Osteocyte (in vitro differentiated cells): ENCODE measurements around the gene SHROOM3. TPM values are rescaled to one million over a fixed set of nuclear protein-coding genes. Genes with fewer than 3 reads are reported as not detected.

ENCODE experiments used
- DNase-seq: peaks from one replicate; pipeline ENCODE4 v3.0.0; 2021; ENCODE audit warnings: mixed read lengths; ENCODE audit not compliant: unreplicated experiment; ENCODE audit errors: extremely low spot score
- H3K27ac Mint-ChIP-seq: one replicate; pipeline ENCODE4 v1.8.0; 2021; ENCODE audit warnings: mild to moderate bottlenecking, mixed read lengths; ENCODE audit not compliant: unreplicated experiment
- H3K27me3 Mint-ChIP-seq: one replicate; pipeline ENCODE4 v1.8.0; 2021; ENCODE audit warnings: mixed read lengths; ENCODE audit not compliant: unreplicated experiment
- H3K36me3 Mint-ChIP-seq: one replicate; pipeline ENCODE4 v1.8.0; 2021; ENCODE audit warnings: mixed read lengths; ENCODE audit not compliant: unreplicated experiment
- H3K4me1 Mint-ChIP-seq: one replicate; pipeline ENCODE4 v1.8.0; 2021; ENCODE audit warnings: mixed read lengths; ENCODE audit not compliant: unreplicated experiment
- H3K4me3 Mint-ChIP-seq: one replicate; pipeline ENCODE4 v1.8.0; 2021; ENCODE audit warnings: mild to moderate bottlenecking, moderate library complexity, mixed read lengths; ENCODE audit not compliant: unreplicated experiment
- H3K9me3 Mint-ChIP-seq: one replicate; pipeline ENCODE4 v1.8.0; 2021; ENCODE audit warnings: mixed read lengths; ENCODE audit not compliant: unreplicated experiment
- CTCF ChIP-seq: fragments of 200-600 bp; sonication (generic); IDR thresholded peaks from 2 replicates; pipeline ENCODE4 v1.5.0; 2021; ENCODE audit warnings: antibody characterized with exemption, mild to moderate bottlenecking, moderate library complexity
- total RNA-seq: library from RNA; stranded (reverse); gene quantifications from 2 replicates; pipeline ENCODE4 v1.2.1, GENCODE V29; 2021

SHROOM3 gene
- total RNA-seq, 1 donor from 2014 or later = 4.8 TPM

DNA sequence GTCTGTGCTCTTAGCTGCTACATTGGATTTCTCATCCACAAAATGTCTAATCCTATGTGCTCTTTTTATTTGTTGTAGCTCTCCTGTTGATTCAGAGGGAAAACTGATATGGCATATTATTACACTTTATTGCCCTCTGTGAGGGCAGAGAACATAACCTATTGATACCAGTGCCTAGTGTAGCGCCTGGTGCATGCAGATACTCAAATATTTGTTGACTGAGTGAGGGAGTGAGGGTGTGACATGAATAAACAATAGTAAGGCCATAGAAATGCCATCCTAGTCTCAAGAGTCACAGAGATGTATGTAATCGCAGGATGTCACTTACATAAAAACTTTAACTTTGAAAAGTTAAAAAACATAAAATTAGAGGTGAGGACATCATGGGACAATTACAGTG lies 159.1 kb downstream of the SHROOM3 start:
- Mint-ChIP-seq H3K27me3 (no peaks in the 10 kb centered on the region), H3K4me3 (no peak overlapping the region), H3K27ac (no peak overlapping the region), H3K9me3 (no peaks in the 10 kb centered on the region), H3K36me3 (no peaks in the 10 kb centered on the region), H3K4me1 (peaks cover 30% of the 10 kb centered on the region)
- TF ChIP-seq CTCF = no peak
- no peak for DNase-seq

- Mint-ChIP-seq H3K36me3 (no peaks in the 10 kb centered on the region), H3K27me3 (no peaks in the 10 kb centered on the region), H3K4me3 (no peak overlapping the region), H3K9me3 (no peaks in the 10 kb centered on the region), H3K4me1 (peaks cover 17% of the 10 kb centered on the region), H3K27ac (no peak overlapping the region)
- no peak for TF ChIP-seq CTCF
- no peak for DNase-seq
Observed at GRCh38 chr4:76595435-76595834, 160.4 kb downstream of the SHROOM3 start.

DNA sequence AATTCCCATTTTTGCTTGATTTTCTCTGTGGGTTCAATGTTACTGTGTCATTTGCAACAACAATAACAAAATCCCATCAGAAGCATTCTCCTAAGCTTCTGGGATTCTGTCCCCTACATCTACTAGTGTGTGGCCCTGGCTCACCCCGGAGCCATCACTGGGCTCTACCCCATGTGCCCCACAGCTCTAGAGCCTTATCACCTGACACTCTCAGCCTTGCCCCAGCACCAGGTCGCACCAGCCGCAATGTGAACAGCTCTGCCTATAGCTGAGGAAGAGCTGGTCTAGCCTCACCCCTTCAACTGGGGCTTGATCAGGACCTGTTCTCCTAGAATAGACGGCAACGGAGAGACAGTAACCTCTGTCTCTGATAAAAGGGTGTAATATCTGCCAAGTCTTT lies 161.7 kb downstream of the SHROOM3 start:
- Mint-ChIP-seq H3K4me3 (no peak overlapping the region), H3K4me1 (peaks cover 4% of the 10 kb centered on the region), H3K27ac (no peak overlapping the region), H3K9me3 (no peaks in the 10 kb centered on the region), H3K27me3 (no peaks in the 10 kb centered on the region), H3K36me3 (no peaks in the 10 kb centered on the region)
- no peak for TF ChIP-seq CTCF
- DNase-seq = no peak

GRCh38 chr4:76597423-76597979 lies 162.5 kb downstream of the SHROOM3 start:
- no peak overlapping the region for H3K4me3 Mint-ChIP-seq
- TF ChIP-seq CTCF = no peak
- H3K27ac Mint-ChIP-seq = no peak overlapping the region
- no peaks in the 10 kb centered on the region for H3K36me3 Mint-ChIP-seq
- no peaks in the 10 kb centered on the region for H3K27me3 Mint-ChIP-seq
- no peak for DNase-seq
- H3K9me3 Mint-ChIP-seq = no peaks in the 10 kb centered on the region
- peaks cover under 1% of the 10 kb centered on the region for H3K4me1 Mint-ChIP-seq

- no peak overlapping the region for H3K4me3 Mint-ChIP-seq
- H3K36me3 Mint-ChIP-seq = no peaks in the 10 kb centered on the region
Observed at GRCh38 chr4:76600447-76600846, 165.4 kb downstream of the SHROOM3 start.

More at GRCh38 chr4:76600447-76600846, 165.4 kb downstream of the SHROOM3 start:
- Mint-ChIP-seq H3K27ac (no peak overlapping the region), H3K27me3 (no peaks in the 10 kb centered on the region), H3K4me1 (no peaks in the 10 kb centered on the region), H3K9me3 (no peaks in the 10 kb centered on the region)
- no peak for DNase-seq
- TF ChIP-seq CTCF = no peak
